NCI-H524 treated with DMSO at 0.1 percent for 48 hours (cell line): ENCODE data around the gene ASCL2.

ENCODE experiments used
- DNase-seq: peaks from one replicate; lab custom pipeline; 2025; lab: John Stamatoyannopoulos, UW

ASCL2 gene, protein sequence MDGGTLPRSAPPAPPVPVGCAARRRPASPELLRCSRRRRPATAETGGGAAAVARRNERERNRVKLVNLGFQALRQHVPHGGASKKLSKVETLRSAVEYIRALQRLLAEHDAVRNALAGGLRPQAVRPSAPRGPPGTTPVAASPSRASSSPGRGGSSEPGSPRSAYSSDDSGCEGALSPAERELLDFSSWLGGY

GRCh38 chr11:2270322-2271076 is at the start of gene ASCL2:
Gene ASCL2, minus strand, starts transcription at chr11:2270588. Its CDS starts 256 bp downstream, at chr11:2270332.
- no peak for DNase-seq

DNA sequence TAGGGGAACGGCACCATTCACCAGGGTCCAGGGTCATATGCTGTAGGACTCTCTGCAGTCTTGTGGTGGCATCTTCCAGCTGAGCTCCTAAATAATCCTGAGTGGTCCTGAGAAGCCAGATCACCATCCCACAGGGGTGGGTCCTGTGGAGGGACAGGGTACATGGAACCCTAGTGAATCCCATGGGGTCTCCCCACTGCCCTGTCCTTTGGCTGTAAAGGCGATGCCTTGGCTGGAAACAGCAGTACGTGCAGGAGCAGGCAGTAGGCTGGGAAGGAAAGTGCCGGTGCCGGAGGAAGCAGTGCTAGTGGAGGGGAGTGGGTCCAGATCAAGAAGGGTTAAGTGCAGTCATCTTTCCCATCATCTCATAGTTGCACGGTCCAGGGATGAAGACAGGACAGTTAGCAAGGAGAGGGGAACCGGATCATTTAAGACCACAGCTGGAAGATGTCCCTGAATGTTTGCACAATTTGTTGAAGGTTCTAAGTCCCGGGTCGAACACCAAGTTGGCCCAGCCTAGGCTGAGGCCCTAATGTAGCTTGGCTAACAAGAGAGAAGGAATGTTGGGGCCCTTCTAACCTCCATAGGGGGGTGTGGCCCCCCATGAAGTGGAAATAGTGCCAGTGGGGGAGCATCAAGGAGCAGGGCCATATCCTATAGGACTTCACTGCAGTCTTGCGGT is 49.5 kb upstream of the ASCL2 start:
- DNase-seq: no peak

DNA sequence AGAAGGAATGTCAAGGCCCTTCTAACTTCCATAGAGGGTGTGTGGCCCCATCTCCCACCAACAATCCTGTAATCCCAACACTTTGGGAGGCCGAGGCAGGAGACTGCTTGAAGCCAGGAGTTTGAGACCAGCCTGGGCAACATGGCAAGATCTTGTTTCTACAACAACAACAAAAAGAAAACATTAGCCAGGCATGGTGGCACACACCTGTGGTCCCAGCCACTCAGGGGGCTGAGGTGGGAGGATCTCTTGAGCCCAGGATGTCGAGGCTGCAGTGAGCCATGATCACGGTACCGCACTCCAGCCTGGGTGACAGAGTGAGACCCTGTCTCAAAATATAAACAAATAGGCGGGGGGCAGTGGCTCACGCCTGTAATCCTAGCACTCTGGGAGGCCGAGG is 48.3 kb upstream of the ASCL2 start:
- DNase-seq: no peak

- DNase-seq: no peak
Measured at GRCh38 chr11:2318123-2318522, 47.7 kb upstream of the ASCL2 start.

- no peak for DNase-seq
Measured at GRCh38 chr11:2317354-2318050, 47.1 kb upstream of the ASCL2 start.

GRCh38 chr11:2316963-2317244 is 46.5 kb upstream of the ASCL2 start:
- no peak for DNase-seq

DNA sequence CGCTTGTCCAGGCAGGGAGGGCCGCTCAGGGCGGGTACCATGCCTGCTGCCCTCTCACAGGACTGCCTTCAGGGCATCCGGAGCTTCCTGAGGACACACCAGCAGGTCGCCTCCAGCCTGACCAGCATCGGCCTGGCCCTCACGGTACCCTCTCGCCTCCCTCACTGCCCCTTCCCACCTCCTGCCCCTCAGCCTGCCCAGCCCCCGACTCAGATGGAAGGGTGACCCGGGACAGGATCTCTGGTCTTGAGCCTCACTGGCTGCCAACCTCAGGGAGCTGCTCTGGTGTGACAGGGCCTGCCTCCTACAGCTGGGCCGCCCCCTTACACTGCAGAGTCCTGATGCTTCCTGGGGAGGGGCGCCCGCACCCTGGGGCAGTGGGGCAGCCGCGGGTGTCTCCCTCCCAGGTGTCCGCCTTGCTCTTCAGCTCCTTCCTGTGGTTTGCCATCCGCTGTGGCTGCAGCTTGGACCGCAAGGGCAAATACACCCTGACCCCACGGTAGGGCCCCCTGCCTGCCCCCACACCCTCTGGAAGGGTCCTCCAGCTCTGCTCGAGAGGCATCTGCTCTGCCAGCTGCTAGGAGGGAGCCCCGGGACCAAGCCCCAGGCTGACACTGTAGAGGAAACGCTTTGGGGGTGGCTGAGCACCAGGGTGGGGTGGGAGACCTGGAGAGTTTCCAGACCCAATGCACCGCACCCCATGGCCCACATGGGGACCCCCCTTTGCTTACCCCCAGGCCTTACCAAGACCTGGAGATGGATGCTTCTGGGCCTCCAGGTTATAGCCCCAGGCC is 46.0 kb upstream of the ASCL2 start:
- DNase-seq: no peak

GRCh38 chr11:2315395-2316168 is 45.2 kb upstream of the ASCL2 start:
- no peak for DNase-seq

DNA sequence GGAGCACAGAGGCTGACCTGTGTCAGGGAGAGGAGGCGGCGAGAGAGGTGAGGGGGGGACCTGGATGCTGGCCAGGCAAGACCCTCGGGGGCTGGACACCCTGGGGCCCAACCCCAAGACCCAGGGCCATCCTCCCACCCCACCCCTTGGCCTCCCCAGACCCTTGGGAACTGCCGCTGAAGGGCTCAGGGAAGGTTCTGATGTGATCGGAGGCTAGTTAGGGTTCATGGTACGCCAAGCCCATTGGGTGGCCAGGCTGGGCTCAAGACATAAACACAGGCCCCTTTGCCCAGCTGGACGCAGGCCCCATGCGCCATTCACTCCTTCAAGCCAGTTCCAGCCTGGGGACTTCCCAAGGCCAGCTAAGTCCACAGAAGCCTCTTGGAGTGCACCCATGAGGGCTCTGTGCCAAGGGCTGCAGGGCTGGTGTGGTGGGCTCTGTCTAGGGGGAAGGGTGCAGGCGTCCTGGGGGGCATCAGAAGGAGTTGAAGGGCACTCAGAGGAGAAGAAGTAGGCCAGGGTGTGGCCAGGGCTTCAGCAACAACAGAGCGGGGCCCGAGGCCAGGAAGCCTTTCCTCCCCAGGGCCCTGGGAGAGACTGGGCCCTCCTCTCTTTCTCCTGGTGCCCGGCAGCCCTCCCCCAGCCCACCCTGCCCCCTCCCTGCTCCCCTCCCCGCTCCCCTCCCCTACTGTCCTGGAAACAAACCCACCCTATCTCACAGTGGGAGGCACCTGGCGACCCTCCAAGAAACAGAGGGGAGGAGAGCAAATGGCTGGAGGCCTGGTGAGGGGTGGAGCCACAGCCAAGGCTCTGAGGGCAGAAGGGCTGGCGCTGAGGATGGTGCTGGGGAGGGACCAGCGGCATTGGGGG is 44.4 kb upstream of the ASCL2 start:
- DNase-seq: no peak

- no peak for DNase-seq
Measured at GRCh38 chr11:2314136-2314524, 43.7 kb upstream of the ASCL2 start.

DNA sequence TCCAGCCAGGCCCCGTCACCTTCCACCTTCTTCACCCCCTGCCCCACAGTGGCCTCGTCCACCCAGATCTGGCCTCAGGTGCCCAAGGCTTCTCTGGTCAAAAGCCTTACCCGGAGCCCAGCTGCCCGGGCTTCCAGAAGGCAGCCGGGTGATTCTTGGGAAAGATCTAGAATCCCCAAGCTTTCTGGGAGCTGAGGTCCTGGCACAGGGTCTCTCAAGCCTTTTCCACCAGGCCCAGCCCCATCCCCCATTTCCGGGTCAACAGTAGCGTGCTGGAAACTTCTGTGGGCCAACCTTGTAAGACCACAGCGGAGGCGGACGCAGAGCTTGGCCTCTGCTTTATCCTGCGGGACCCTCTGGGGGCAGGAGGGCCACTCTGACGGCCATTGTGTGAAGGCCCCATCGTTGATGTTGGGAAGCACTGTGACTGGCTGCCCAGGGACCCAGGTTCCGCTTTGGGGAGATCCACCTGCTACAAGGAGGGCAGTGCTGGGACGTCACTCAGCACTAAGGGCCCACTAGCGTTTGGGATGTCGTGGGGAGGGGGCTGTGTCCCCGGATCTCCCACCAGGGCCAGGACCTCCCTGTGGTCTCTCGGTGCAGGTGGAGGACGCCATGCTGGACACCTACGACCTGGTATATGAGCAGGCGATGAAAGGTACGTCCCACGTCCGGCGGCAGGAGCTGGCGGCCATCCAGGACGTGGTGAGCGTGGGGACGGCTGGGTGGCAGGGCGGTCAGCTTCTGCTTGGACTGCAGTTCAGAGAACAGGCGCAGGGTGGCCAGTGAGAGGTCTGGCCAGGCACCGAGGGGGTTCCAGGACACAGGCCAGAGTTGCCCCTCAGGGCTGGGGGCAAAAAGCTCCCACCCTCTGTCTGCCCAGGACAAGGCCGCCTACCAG is 42.9 kb upstream of the ASCL2 start:
- DNase-seq: no peak

DNA sequence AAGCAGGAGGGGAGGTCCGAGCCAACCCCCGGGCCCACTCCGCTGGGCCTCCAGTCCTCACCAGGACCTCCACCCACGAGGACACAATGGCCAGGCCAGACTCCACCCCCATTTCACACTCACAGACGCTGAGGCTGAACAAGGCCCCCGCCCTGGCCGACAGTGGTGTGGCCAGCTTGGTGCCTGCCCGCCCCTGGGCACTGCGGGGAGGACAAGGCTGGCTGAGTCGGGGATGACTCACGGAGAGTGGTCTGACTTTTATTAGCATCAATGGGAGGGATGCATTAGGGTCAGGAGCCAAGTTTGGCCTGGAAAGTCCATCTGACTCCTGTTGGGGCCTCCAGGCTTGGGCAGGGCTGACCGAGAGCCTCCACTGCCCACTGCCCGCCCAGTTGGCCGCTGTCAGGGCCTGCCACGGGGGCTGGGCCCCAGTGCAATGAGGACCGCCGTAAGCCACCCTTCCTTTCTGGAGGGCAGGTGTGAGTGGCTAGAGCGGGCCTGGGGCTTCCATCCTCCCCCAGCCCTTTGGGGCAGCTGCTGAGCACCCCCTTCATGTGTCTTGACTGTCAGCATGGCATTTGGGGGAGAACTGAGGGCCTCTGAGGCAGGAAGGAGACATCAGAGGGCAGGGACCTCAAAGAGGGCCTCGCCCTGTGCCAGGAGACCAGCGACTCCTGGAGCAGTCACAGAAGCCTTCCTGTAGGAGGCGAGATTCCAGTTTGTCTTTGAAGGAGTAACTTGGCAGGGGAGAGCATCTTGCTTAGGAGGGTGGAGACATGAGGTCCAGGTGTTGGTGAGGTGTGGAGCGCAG is 42.0 kb upstream of the ASCL2 start:
- no peak for DNase-seq

- no peak for DNase-seq
Measured at GRCh38 chr11:2311353-2312133, 41.2 kb upstream of the ASCL2 start.

- no peak for DNase-seq
Measured at GRCh38 chr11:2310786-2311352, 40.5 kb upstream of the ASCL2 start.

GRCh38 chr11:2310073-2310785 is 39.8 kb upstream of the ASCL2 start:
- DNase-seq: no peak

DNA sequence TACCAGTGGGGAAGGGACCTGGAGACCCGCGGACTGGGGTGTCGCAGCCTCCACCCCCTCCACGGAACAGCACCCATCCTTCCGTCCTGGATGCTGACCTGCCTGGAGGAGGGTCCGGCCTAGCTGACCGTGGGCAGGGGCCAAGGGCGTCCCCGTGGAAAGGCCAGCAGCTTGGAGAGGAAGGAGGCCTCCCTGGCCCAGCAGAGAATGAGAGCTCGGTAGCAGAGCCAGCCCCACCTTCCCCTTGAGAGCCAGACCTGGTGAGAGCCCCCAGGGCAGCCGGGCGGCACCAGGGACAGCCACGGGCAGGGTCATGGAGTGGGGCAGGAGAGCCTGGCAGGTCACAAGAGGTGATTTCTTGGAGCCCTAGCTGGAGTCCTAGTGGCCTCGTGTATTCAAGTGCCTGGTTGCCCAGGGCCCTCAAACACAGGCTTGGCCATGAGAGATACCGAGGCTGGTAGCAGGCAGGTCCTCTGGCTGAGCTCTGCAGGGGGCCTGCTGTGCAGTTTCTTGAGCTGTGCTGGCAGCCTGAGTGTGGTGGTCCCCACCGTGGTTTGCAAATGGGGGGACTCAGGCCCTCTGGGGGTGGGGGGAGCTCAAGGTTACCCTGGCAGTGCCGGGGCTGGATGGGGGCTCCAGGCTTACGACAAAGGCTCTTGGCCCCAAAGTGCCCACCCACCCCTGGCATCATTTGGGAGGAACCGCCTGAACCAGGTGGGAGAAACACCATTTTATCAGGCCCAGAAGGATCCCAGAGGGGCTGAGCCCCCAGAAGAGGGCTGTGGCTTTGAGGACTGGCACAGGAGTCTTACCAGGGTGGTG is 39.1 kb upstream of the ASCL2 start:
- no peak for DNase-seq
